OCI-LY1 (cell line): ENCODE results near the gene SNAI1.

Experiments
- H2AFZ ChIP-seq: fragments of 200-600 bp; sonication (generic), shearing (Covaris generic); 2 replicates; pipeline ENCODE4 v1.6.0; 2014; ENCODE audit warnings: antibody characterized with exemption, mild to moderate bottlenecking, low read length
- H3F3A ChIP-seq: fragments of 200-600 bp; sonication (generic), shearing (Covaris generic); 2 replicates; pipeline ENCODE4 v1.6.0; 2014; ENCODE audit warnings: mild to moderate bottlenecking, antibody characterized with exemption, low read length, moderate library complexity; ENCODE audit not compliant: insufficient read depth
- H3K27ac ChIP-seq: fragments of 200-600 bp; sonication (generic); 2 replicates; pipeline ENCODE4 v1.5.1; 2014; ENCODE audit warnings: low read length, mixed run types, mild to moderate bottlenecking, low read depth; ENCODE audit not compliant: poor library complexity, severe bottlenecking
- H3K27me3 ChIP-seq: fragments of 200-600 bp; sonication (generic); 2 replicates; pipeline ENCODE4 v1.6.0; 2014; ENCODE audit warnings: antibody characterized with exemption, mild to moderate bottlenecking, low read length, moderate library complexity; ENCODE audit not compliant: insufficient read depth
- H3K36me3 ChIP-seq: fragments of 200-600 bp; sonication (generic); 2 replicates; pipeline ENCODE4 v1.6.1; 2014; ENCODE audit warnings: mild to moderate bottlenecking, antibody characterized with exemption, low read length, moderate library complexity, mixed read lengths; ENCODE audit not compliant: insufficient read depth
- H3K4me1 ChIP-seq: fragments of 200-600 bp; sonication (generic); 2 replicates; pipeline ENCODE4 v1.5.1; 2014; ENCODE audit warnings: mild to moderate bottlenecking, low read length, moderate library complexity; ENCODE audit not compliant: insufficient read depth, severe bottlenecking
- H3K4me2 ChIP-seq: fragments of 200-600 bp; sonication (generic), shearing (Covaris generic); 2 replicates; pipeline ENCODE4 v1.6.1; 2014; ENCODE audit warnings: low read length
- H3K4me3 ChIP-seq: fragments of 200-600 bp; sonication (generic); 2 replicates; pipeline ENCODE4 v1.5.1; 2014; ENCODE audit warnings: low read length, low read depth, mild to moderate bottlenecking, mixed read lengths; ENCODE audit not compliant: poor library complexity, severe bottlenecking
- H3K79me2 ChIP-seq: fragments of 200-600 bp; shearing (Covaris generic); 2 replicates; pipeline ENCODE4 v1.6.1; 2016; ENCODE audit warnings: mixed run types, low read length, mixed read lengths; ENCODE audit not compliant: insufficient read depth
- H3K9ac ChIP-seq: fragments of 200-600 bp; sonication (generic), shearing (Covaris generic); 2 replicates; pipeline ENCODE4 v1.6.1; 2014; ENCODE audit warnings: mild to moderate bottlenecking, low read length, mixed read lengths
- H3K9me2 ChIP-seq: fragments of 200-600 bp; sonication (generic), shearing (Covaris generic); 2 replicates; pipeline ENCODE4 v1.6.1; 2014; ENCODE audit warnings: low read depth, mild to moderate bottlenecking, low read length, mixed read lengths
- H3K9me3 ChIP-seq: fragments of 200-600 bp; shearing (Covaris generic); 2 replicates; pipeline ENCODE4 v1.6.1; 2014; ENCODE audit warnings: low read length, mixed read lengths
- H4K20me1 ChIP-seq: fragments of 200-600 bp; sonication (generic), shearing (Covaris generic); 2 replicates; pipeline ENCODE4 v1.6.0; 2016; ENCODE audit warnings: mild to moderate bottlenecking, low read length; ENCODE audit not compliant: insufficient read depth
- EZH2 ChIP-seq: fragments of 200-600 bp; sonication (generic), shearing (Covaris generic); IDR thresholded peaks from 2 replicates; pipeline ENCODE4 v1.8.0; 2017; ENCODE audit warnings: borderline replicate concordance, mixed run types, mild to moderate bottlenecking, antibody characterized with exemption, low read length, moderate library complexity, mixed read lengths
- TF ChIP-seq, protein P1 (sequence below): fragments of 200-600 bp; sonication (generic), shearing (Covaris generic); IDR thresholded peaks from 2 replicates; pipeline ENCODE4 v1.5.1; 2017; ENCODE audit warnings: mild to moderate bottlenecking, antibody characterized with exemption, low read length, moderate library complexity, mixed read lengths

The SNAI1 gene

DNA sequence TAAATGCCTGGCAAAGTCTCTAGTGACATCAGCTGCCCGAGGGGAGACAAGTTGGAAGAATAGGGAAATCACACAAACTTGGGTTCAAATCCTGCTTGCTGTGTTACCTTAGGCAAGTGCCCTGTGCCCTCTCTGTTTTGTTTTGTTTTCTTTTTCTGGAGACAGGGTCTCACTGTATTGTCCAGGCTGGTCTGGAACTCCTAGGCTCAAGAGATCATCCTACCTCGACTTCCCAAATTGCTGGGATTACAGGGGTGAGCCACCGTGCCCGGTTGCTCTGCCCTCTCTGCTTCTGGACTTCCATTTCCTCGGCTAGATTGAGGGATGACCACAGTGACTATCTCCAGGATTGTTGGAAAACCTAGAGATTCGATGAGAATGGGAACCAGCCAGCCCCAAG is 55.4 kb downstream of the SNAI1 start:
- no peak overlapping the region for H3K9ac ChIP-seq
- H3K4me3 ChIP-seq: no peak overlapping the region
- H3K4me1 ChIP-seq: peaks cover 28% of the 10 kb centered on the region
- H4K20me1 ChIP-seq: no peaks in the 10 kb centered on the region
- H3K27ac ChIP-seq: no peak overlapping the region
- H3F3A ChIP-seq: no peaks in the 10 kb centered on the region
- TF ChIP-seq, protein P1, sequence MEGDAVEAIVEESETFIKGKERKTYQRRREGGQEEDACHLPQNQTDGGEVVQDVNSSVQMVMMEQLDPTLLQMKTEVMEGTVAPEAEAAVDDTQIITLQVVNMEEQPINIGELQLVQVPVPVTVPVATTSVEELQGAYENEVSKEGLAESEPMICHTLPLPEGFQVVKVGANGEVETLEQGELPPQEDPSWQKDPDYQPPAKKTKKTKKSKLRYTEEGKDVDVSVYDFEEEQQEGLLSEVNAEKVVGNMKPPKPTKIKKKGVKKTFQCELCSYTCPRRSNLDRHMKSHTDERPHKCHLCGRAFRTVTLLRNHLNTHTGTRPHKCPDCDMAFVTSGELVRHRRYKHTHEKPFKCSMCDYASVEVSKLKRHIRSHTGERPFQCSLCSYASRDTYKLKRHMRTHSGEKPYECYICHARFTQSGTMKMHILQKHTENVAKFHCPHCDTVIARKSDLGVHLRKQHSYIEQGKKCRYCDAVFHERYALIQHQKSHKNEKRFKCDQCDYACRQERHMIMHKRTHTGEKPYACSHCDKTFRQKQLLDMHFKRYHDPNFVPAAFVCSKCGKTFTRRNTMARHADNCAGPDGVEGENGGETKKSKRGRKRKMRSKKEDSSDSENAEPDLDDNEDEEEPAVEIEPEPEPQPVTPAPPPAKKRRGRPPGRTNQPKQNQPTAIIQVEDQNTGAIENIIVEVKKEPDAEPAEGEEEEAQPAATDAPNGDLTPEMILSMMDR: no peak
- no peak for TF ChIP-seq EZH2
- no peaks in the 10 kb centered on the region for H3K9me2 ChIP-seq
- no peak overlapping the region for H3K4me2 ChIP-seq
- H2AFZ ChIP-seq: no peak overlapping the region
- H3K36me3 ChIP-seq: no peaks in the 10 kb centered on the region
- no peaks in the 10 kb centered on the region for H3K79me2 ChIP-seq
- H3K27me3 ChIP-seq: no peaks in the 10 kb centered on the region
- no peaks in the 10 kb centered on the region for H3K9me3 ChIP-seq
